NCI-H82 (cell line): Measurements from ENCODE around the gene FBH1.
"Not testable (repeated sequence)": the region's sequence is repeated elsewhere in the genome, so short reads cannot be mapped to it uniquely, and the experiment has no call there.

Experiments
- DNase-seq: peaks from one replicate; lab custom pipeline; 2025; lab: John Stamatoyannopoulos, UW

FBH1 gene

GRCh38 chr10:5960070-5960972, 70.3 kb downstream of the FBH1 start:
- no peak for DNase-seq

GRCh38 chr10:5960973-5961275, 70.9 kb downstream of the FBH1 start:
- DNase-seq, result not testable (repeated sequence)

GRCh38 chr10:5961405-5962100, 71.5 kb downstream of the FBH1 start:
- no peak for DNase-seq

GRCh38 chr10:5962358-5962940, 72.4 kb downstream of the FBH1 start:
- not testable (repeated sequence) for DNase-seq

- DNase-seq, result no peak
Observed at GRCh38 chr10:5963071-5963470, 73.0 kb downstream of the FBH1 start.

GRCh38 chr10:5963591-5963990, 73.5 kb downstream of the FBH1 start:
- DNase-seq, result no peak

- DNase-seq, result no peak
Observed at GRCh38 chr10:5964736-5965135, 74.7 kb downstream of the FBH1 start.

GRCh38 chr10:5965266-5965665, 75.2 kb downstream of the FBH1 start:
- no peak for DNase-seq

- no peak for DNase-seq
Observed at GRCh38 chr10:5968037-5968680, 78.1 kb downstream of the FBH1 start.

- peak; percentile 13 for DNase-seq
Observed at GRCh38 chr10:5968681-5969453, 78.8 kb downstream of the FBH1 start.

GRCh38 chr10:5970066-5970465, 80.0 kb downstream of the FBH1 start:
- no peak for DNase-seq

GRCh38 chr10:5970527-5970926, 80.5 kb downstream of the FBH1 start:
- no peak for DNase-seq

- DNase-seq, result no peak
Observed at GRCh38 chr10:5971315-5971832, 81.3 kb downstream of the FBH1 start.

GRCh38 chr10:5971886-5972285, 81.8 kb downstream of the FBH1 start:
- DNase-seq, result no peak

- DNase-seq, result no peak
Observed at GRCh38 chr10:5973069-5973468, 83.0 kb downstream of the FBH1 start.

GRCh38 chr10:5975641-5976473, 85.8 kb downstream of the FBH1 start:
- DNase-seq, result no peak

GRCh38 chr10:5976512-5977470, 86.7 kb downstream of the FBH1 start:
- DNase-seq, result no peak

GRCh38 chr10:5977471-5978229, 87.6 kb downstream of the FBH1 start, which contains the start of gene IL15RA:
Gene IL15RA (minus strand): TSS chr10:5977543. CDS start chr10:5977492, 51 bp downstream.
- DNase-seq, result no peak

GRCh38 chr10:5978230-5978489, 88.1 kb downstream of the FBH1 start:
- no peak for DNase-seq
